GM18520 (cell line): Measurements from ENCODE around the gene HTR2B.
"Not testable (repeated sequence)": the region's sequence is repeated elsewhere in the genome, so short reads cannot be mapped to it uniquely, and the experiment has no call there.

Experiments used
- ATAC-seq: cut with Tn5 transposase; IDR thresholded peaks from one replicate; pipeline ENCODE4 v1.9.1; 2021; ENCODE audit not compliant: unreplicated experiment

HTR2B gene

GRCh38 chr2:231124838-231125568 lies at the start of gene HTR2B:
Gene HTR2B, minus strand, starts transcription at chr2:231125042. Its CDS starts 1,278 bp downstream, at chr2:231123764.
- ATAC-seq: no peak

DNA sequence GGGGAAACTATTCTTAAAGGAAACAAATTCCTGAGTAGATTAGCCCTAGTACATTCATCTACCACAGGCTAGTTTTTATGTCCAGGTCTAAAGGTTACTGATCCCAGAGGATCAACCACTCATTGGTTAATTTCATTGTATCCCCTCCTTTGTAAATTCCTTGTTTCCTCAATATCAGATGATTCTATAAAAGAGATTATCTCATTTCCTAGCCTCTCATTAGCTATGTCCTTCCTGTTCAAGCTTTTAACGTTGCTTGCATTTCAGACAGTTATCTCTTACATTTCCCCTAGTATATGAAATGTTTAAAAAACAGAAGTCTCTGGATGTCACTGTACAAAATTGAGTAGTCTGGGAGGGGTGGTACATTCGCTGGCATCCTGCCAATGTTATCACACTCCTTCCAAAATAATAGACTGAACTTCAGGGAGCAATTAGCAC lies 49.4 kb upstream of the HTR2B start:
- no peak for ATAC-seq

GRCh38 chr2:231172025-231172424 lies 47.2 kb upstream of the HTR2B start:
- ATAC-seq: no peak

GRCh38 chr2:231170055-231170454 lies 45.2 kb upstream of the HTR2B start:
- ATAC-seq: no peak

DNA sequence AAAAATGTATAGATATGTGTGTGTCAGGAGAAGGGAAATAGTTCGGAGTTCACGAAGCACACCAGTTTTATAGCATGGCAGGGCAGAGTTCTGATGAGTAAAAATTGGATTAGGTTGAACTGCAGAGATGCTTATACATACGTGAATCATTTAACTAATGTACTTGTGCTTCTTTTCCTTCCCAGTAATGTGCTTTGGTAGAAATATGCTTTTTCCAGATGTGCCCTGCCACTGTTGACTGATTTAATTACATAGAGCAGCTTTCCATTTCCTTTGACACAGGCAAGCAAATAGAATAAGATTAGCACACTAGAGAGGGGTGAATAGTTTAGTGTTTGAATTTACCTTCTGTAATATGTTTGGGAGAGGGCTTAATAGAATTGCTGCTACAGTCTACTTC lies 44.6 kb upstream of the HTR2B start:
- no peak for ATAC-seq

GRCh38 chr2:231168460-231169139 lies 43.8 kb upstream of the HTR2B start:
- ATAC-seq: no peak

DNA sequence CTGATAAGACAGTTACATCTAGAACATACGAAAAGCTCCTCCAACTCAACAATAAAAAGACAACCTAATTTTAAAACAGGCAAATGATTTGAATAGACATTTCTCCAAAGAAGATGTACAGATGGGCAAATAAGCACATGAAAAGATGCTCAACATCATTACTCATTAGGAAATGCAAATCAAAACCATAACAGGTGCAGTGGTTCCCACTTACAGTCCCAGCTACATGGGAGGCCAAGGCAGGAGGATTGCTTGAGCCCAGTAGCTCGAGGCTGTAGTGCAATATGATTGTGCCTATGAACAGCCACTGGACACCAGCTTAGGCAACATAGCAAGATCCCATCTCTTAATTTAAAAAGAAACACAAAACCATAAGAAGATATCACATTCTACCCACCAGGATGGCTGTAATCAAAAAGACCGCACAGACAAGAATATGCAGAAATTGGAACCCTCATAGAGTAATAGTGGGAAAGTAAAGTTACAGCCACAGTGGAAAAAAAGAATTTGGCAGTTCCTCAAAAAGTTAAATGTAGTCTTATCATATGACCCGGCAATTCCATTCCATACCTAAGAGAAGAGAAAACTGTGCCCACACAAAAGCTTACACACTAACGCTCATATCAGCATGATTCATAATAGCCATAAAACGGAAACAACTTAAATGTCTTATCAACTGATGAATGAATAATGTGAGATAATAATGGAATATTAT lies 43.1 kb upstream of the HTR2B start:
- ATAC-seq: no peak

DNA sequence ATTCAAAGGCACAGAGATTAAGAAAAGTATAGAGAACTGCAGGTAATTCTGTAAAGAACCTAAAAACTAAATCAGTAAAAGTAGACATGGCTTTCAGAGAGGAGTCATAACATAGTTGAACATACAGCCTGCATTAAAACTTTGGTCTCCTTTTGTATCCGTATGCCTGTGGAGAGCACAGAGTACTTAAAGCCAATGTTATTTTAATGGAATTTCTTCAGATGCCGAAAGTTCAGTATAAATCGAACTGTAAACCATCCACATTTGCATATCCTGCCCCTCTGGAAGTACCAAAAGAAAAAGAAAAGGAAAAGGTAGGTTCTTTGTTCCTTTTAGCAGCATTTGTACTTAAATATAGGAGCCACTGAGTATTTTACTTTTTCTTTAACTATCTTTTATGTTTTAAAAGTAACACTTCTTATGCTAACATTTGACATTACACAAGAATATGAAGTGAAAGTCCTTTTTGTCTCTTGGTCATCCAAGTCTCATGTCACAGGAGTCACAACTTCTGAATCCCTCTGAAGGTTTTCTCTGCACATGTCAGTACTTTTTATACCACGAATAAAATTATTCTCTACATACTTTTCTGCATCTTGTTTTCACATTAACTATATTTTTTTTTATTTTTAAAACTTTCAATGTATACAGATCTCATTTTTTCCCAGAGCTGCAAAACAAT lies 38.7 kb upstream of the HTR2B start:
- no peak for ATAC-seq

GRCh38 chr2:231163011-231163410 lies 38.2 kb upstream of the HTR2B start:
- ATAC-seq: no peak

- no peak for ATAC-seq
These were observed 37.1 kb upstream of the HTR2B start for GRCh38 chr2:231161877-231162329.

DNA sequence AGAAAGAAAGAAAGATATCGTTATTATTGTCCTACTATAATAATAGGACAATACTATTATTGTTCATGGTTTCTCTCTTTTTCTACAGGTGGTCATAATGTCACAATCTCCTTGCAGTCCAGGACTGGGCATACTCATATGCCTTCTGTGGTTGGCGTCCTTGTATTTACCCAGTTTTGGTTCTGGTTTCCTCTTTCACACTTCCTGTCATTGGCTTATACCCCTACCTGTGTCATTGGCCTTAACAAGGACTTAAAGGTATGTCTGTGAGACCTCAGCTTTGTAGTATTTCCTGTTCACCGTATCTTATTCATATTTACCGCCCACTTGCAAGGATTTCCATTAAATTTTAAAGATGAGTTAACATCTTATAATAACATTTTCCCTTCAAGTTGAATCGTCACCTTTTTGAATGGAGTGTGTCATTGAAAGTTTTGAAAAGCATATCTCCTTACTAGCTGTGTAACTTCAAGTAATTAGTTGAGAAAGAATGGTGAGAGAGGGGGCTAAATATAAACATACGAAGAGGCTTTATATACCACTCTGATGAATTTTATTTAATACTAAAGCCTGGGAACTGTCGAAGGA lies 36.5 kb upstream of the HTR2B start:
- ATAC-seq: no peak

- ATAC-seq: no peak
These were observed 35.9 kb upstream of the HTR2B start for GRCh38 chr2:231160701-231161100.

- no peak for ATAC-seq
These were observed 34.5 kb upstream of the HTR2B start for GRCh38 chr2:231159306-231159705.

DNA sequence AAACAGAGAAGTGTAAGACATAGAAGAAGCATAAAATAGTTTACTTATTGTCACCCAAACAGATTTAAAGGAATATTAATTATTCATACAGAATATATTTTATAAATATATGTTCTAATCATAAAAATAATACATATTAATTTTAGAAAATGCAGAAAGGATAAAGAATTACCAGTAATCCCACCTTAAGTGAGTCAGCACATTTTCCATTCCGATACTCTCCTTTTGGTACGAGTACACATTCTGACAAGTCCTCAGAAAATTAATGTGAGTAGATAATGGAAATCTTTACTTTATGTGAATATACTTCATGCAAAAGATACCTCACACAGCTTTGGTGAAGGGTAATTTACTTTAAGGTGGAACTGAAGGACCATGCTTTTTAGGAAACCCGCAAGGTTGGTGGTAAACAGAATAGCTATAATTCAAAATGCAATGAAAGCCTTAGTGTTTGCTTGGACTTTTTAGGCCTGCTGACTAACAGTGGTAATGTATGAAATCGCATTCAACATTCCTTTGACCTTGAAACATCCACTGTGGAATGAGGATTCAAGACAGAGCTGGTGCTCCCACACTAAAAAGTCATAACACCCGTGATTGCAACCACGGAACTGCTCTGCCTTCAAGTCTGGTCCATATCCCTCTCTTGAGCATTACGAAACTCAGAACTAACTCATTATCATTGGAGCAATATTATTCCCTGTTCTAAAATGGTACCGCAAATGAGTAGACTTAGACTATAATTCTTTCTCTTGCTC lies 28.1 kb upstream of the HTR2B start:
- ATAC-seq: no peak

DNA sequence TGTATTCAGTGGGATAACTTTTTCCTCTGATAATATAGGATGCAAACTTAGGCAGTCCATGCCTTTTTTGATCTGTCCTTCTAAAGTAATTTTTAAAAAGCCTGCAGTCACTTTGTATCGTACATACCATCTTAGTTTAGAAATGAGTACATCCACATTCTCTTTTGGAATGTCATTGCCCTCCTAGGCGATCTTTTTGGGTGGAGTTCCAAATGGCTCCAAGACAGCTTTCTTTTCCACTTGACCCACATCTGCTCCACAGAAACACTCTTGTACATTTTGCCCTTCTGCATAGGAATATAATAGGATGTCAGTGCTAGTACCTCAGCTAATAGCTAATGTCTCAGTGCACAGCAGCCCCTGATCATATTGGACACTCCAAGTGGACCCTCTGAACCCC lies 21.8 kb upstream of the HTR2B start:
- ATAC-seq: no peak

DNA sequence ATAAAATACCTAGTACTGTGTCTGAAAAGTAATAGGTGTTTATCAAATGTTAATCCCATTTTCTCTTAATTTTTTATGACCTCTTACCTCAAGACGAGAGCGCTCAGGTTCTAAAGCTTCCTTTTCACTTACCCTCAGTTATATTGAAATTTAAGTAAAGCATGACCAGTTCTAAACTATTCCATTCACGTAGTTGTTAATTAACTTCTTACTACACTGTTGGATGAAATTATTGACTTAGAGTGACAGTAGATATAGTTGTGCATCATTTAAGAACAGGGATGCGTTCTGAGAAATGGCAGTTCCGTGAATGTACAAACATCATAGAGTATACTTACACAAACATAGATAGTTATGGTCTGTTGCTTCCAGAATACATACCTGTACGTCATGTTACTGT lies 20.1 kb upstream of the HTR2B start:
- no peak for ATAC-seq

DNA sequence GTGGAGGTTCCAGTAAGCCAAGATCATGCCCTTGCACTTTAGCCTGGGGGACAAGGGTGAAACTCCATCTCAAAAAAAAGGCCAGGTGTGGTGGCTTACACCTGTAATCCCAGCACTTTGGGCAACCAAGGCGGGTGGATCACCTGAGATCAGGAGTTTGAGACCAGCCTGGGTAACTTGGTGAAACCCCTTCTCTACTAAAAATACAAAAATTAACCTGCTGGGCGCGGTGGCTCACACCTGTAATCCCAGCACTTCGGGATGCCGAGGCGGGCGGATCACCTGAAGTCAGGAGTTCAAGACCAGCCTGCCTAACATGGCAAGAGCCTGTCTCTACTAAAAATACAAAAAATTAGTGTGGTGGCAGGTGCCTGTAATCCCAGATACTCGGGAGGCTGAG lies 16.0 kb upstream of the HTR2B start:
- ATAC-seq: not testable (repeated sequence)

- ATAC-seq: no peak
These were observed 15.0 kb upstream of the HTR2B start for GRCh38 chr2:231139796-231140195.

GRCh38 chr2:231138699-231139098 lies 13.9 kb upstream of the HTR2B start:
- no peak for ATAC-seq
